GM12801 (cell line): Measurements from ENCODE around the gene C10orf71.

ENCODE experiments used
- CTCF ChIP-seq: IDR thresholded peaks from one replicate; pipeline ENCODE4 v1.5.1; 2011; ENCODE audit warnings: control low read depth; ENCODE audit not compliant: insufficient read length; ENCODE audit errors: extremely low read depth

C10orf71 gene

GRCh38 chr10:49273626-49274025 lies 25.3 kb upstream of the C10orf71 start:
- TF ChIP-seq CTCF = no peak

GRCh38 chr10:49274886-49275285 lies 24.1 kb upstream of the C10orf71 start:
- no peak for TF ChIP-seq CTCF

- TF ChIP-seq CTCF = no peak
These were observed 23.1 kb upstream of the C10orf71 start for GRCh38 chr10:49275896-49276295.

- TF ChIP-seq CTCF = no peak
These were observed 22.4 kb upstream of the C10orf71 start for GRCh38 chr10:49276596-49276995.

- TF ChIP-seq CTCF = no peak
These were observed 21.0 kb upstream of the C10orf71 start for GRCh38 chr10:49277973-49278372.

GRCh38 chr10:49278497-49278981 lies 20.4 kb upstream of the C10orf71 start:
- no peak for TF ChIP-seq CTCF

GRCh38 chr10:49279015-49279880 lies 19.7 kb upstream of the C10orf71 start:
- no peak for TF ChIP-seq CTCF
